Heart right ventricle (tissue), 16 donors: ENCODE measurements around the gene HSD11B2. TPM values are rescaled to one million over a fixed set of nuclear protein-coding genes. Genes with fewer than 3 reads are reported as not detected.
A peak's percentile ranks its signal among the peaks of the same experiment; 100 is the strongest.

Experiments used
- ATAC-seq, 8 donors: fragments of 200-7000 bp; cut with Tn5 transposase; one replicate each; pipeline ENCODE4 v1.9.1; 2020; ENCODE audit warnings: mild to moderate bottlenecking in 8 of 8, moderate library complexity in 8 of 8, moderate number of reproducible peaks in 1 of 8
- DNase-seq, 2 donors: peaks; one replicate each; pipeline ENCODE4 v3.0.0-alpha.2; 2020
- H3K27ac ChIP-seq, 10 donors: fragments of 200-600 bp; sonication (generic) in 2 of 10; one replicate each; pipeline versions ENCODE4 v1.5.0 to v1.8.0; 2020 to 2022; ENCODE audit warnings: mild to moderate bottlenecking in 3 of 10
- H3K27me3 ChIP-seq, 7 donors: fragments of 200-600 bp; one replicate each; pipeline ENCODE4 v1.8.0; 2021 to 2022; ENCODE audit warnings: mild to moderate bottlenecking in 2 of 7
- H3K36me3 ChIP-seq, 9 donors: fragments of 200-600 bp; sonication (generic) in 1 of 9; one replicate each; pipeline versions ENCODE4 v1.5.0 to v1.8.0; 2020 to 2022; ENCODE audit warnings: mild to moderate bottlenecking in 2 of 9
- H3K4me1 ChIP-seq, 9 donors: fragments of 200-600 bp; sonication (generic) in 1 of 9; one replicate each; pipeline versions ENCODE4 v1.5.0 to v1.8.0; 2020 to 2022; ENCODE audit warnings: mild to moderate bottlenecking in 4 of 9
- H3K4me3 ChIP-seq, 10 donors: fragments of 200-600 bp; sonication (generic) in 2 of 10; one replicate each; pipeline versions ENCODE4 v1.5.0 to v1.8.0; 2020 to 2022; ENCODE audit warnings: mild to moderate bottlenecking in 7 of 10, moderate library complexity in 2 of 10
- H3K9me3 ChIP-seq, 11 donors: fragments of 200-600 bp in 10 of 11; sonication (generic) in 2 of 11; one replicate each; pipeline versions ENCODE4 v1.5.0 to v1.8.0; 2013 to 2022; ENCODE audit warnings: mild to moderate bottlenecking in 2 of 11, control low read depth in 1 of 11, moderate library complexity in 1 of 11
- CTCF ChIP-seq, 9 donors: fragments of 200-600 bp; sonication (generic) in 2 of 9; IDR thresholded peaks; one replicate each; pipeline versions ENCODE4 v1.5.0 to v1.8.0; 2021 to 2022; ENCODE audit warnings: antibody characterized with exemption in 9 of 9, mild to moderate bottlenecking in 5 of 9, moderate library complexity in 1 of 9
- WGBS, 2 donors: extraction: QIAGEN DNeasy Blood & Tissue Kit; methylation state at CpG; one replicate each; pipeline ENCODE4 v1.1.7; 2013; ENCODE audit warnings: inconsistent platforms in 1 of 2; 5-methylcytosine and 5-hydroxymethylcytosine counted together
- intact Hi-C, 10 donors: fragments of 100-400 bp; cut with DNase I; formaldehyde crosslinking; loops; one replicate each; pipeline versions ENCODE4 v1.11.1 to v1.14.2; 2022
- polyA plus RNA-seq, 2 donors: library from polyadenylated mRNA; stranded (reverse); fragments of 200-250 nt; gene quantifications; one replicate each; pipeline ENCODE4 v1.2.3, GENCODE V29; 2013
- total RNA-seq, 10 donors: library from RNA; stranded (reverse); fragmentation: NEBNext Ultra II Directional in 3 of 10; extraction: Animal tissue kit (Norgen Biotek cat#: 25700) in 3 of 10; gene quantifications; one replicate each; pipeline versions ENCODE4 v1.2.1 to v1.2.4, GENCODE V29; 2021 to 2023
- donor health status: Arrhythmogenic right ventricular cardiomyopathy.
- donor health status: ischemic (EF 13 %, LVEDD 7.1; RV severe dilation, severe dysfunction).
- donor health status: healthy with polysubstance abuse.
- donor health status: DM: no; HTN: yes; CAD: no.
- donor health status: DM: no; HTN: no; CAD: no.
- donor health status: ischemic (EF 25% LVEDD 6.9; RV normal size, moderate dysfunction).
- donor health status: ischemic (EF 25% LVEDD 5.7; RV mildly dilated, moderate dysfunction).
- donor health status: healthy.
- donor health status: DM: yes; HTN: yes; CAD: no.
- donor health status: Ischemic cardiomyopathy.
- donor health status: ischemic (EF 35%, LVEDD 5.7; RV mildly dilated, moderate dysfunction).
- donor health status: nonischemic (EF 11% LVEDD 7.7; RV severe dilation, severe dysfunction).
- donor health status: DM: yes; HTN: yes; CAD: no.
- donor health status: PGD.
- donor health status: ischemic (EF 29% LVEDD 5.4; RV normal size, mild dysfunction).
- donor health status: nonischemic (EF 23%, LVEDD 6.1; RV moderate dilation, normal function).

The HSD11B2 gene
- total and polyA plus RNA-seq, 12 donors, result 0.16 to 1.4 (median 0.51) TPM; not detected in 1

GRCh38 chr16:67397036-67397801 lies 33.7 kb upstream of the HSD11B2 start:
- Histone ChIP-seq H3K4me1 (peaks cover 27 to 72% (median 57%) of the 10 kb centered on the region in 9 donors), H3K36me3 (no peaks in the 10 kb centered on the region), H3K27me3 (peaks cover 0 to 60% (median 9%) of the 10 kb centered on the region in 7 donors), H3K4me3 (no peak overlapping the region), H3K27ac (peak overlapping the region in 9 of 10 donors; percentile 71 to 88 (median 83)), H3K9me3 (no peaks in the 10 kb centered on the region)
- intact Hi-C loops, result loop anchor here in 4 of 10 donors (5.0 to 10.0 kb wide), 4 partner anchors 112 to 135 kb away; partner anchors contain the start of gene PLEKHG4 (in 1 of the 4)
- peak; percentile 14 to 59 (median 34) for ATAC-seq
- TF ChIP-seq CTCF (IDR thresholded peaks at IDR 0.05), result no peak
- DNase-seq, result peak; percentile 84 to 88
- 61 to 62% methylated on average over 15 of the region's 15 CpGs for WGBS, 2 donors

- no peak for ATAC-seq
- Histone ChIP-seq H3K27ac (peak overlapping the region in 7 of 10 donors; percentile 26 to 88 (median 85)), H3K36me3 (no peaks in the 10 kb centered on the region), H3K27me3 (peaks cover 0 to 52% (median 9%) of the 10 kb centered on the region in 7 donors), H3K9me3 (no peaks in the 10 kb centered on the region), H3K4me3 (no peak overlapping the region), H3K4me1 (peaks cover 24 to 65% (median 53%) of the 10 kb centered on the region in 9 donors)
- no peak for DNase-seq
- no peak for TF ChIP-seq CTCF (IDR thresholded peaks at IDR 0.05)
- intact Hi-C loops, result loop anchor here in 4 of 10 donors (5.0 to 10.0 kb wide), 4 partner anchors 113 to 136 kb away; partner anchors contain the start of gene PLEKHG4 (in 1 of the 4)
- 84 to 85% methylated on average over 22 of the region's 22 CpGs for WGBS, 2 donors
Measured at GRCh38 chr16:67397812-67398545, 32.9 kb upstream of the HSD11B2 start.

- ATAC-seq (no peak), DNase-seq (no peak)
- H3K27me3 ChIP-seq, result peaks cover 0 to 45% (median 7%) of the 10 kb centered on the region in 7 donors
- H3K9me3 ChIP-seq, result no peaks in the 10 kb centered on the region
- peak overlapping the region in 6 of 10 donors; percentile 8 to 88 (median 86) for H3K27ac ChIP-seq
- H3K4me3 ChIP-seq, result peak overlapping the region in 4 of 10 donors; percentile 23 to 38 (median 28)
- H3K36me3 ChIP-seq, result no peaks in the 10 kb centered on the region
- H3K4me1 ChIP-seq, result peaks cover 23 to 58% (median 49%) of the 10 kb centered on the region in 9 donors
- intact Hi-C loops, result loop anchor here in 4 of 10 donors (5.0 to 10.0 kb wide), 4 partner anchors 114 to 136 kb away; partner anchors contain the start of gene PLEKHG4 (in 1 of the 4)
- WGBS, 2 donors, result 91 to 94% methylated on average over 19 of the region's 19 CpGs
- no peak for TF ChIP-seq CTCF (IDR thresholded peaks at IDR 0.05)
Measured at GRCh38 chr16:67398546-67399217, 32.2 kb upstream of the HSD11B2 start.
